Thyroid gland (tissue), 4 donors: ENCODE results near the gene RAD51C. TPM values are rescaled to one million over a fixed set of nuclear protein-coding genes. Genes with fewer than 3 reads are reported as not detected.
"Not testable (repeated sequence)": the region's sequence is repeated elsewhere in the genome, so short reads cannot be mapped to it uniquely, and the experiment has no call there.

Source experiments
- DNase-seq, 2 donors: peaks; one replicate each; pipeline ENCODE4 v3.0.0-alpha.2; 2019
- H3K27ac ChIP-seq, 3 donors: fragments of 200-600 bp; sonication (generic); 1 replicate in 2 of 3; 2 replicates in 1 of 3; pipeline ENCODE4 v1.5.1; 2016 to 2019; ENCODE audit warnings: mild to moderate bottlenecking in 1 of 3, moderate library complexity in 1 of 3
- H3K27me3 ChIP-seq: fragments of 200-600 bp; sonication (generic); one replicate; pipeline ENCODE4 v1.5.1; 2019
- H3K36me3 ChIP-seq, 2 donors: fragments of 200-600 bp; sonication (generic); one replicate each; pipeline ENCODE4 v1.5.1; 2016 to 2019
- H3K4me1 ChIP-seq, 2 donors: fragments of 200-600 bp; sonication (generic); one replicate each; pipeline ENCODE4 v1.5.1; 2017 to 2019
- H3K4me3 ChIP-seq, 3 donors: fragments of 200-600 bp; sonication (generic); replicated peaks in 1 of 3; 1 replicate in 2 of 3; 2 replicates in 1 of 3; pipeline ENCODE4 v1.5.1; 2016; ENCODE audit warnings: mild to moderate bottlenecking in 1 of 3
- H3K9me3 ChIP-seq: fragments of 200-600 bp; sonication (generic); one replicate; pipeline ENCODE4 v1.5.1; 2017
- POLR2A ChIP-seq, 2 donors: fragments of 450-650 bp; IDR thresholded peaks; one replicate each; pipeline ENCODE4 v1.6.1; 2017; ENCODE audit warnings: antibody characterized with exemption in 2 of 2, mild to moderate bottlenecking in 2 of 2, moderate library complexity in 1 of 2
- WGBS, 2 donors: methylation state at CpG; one replicate each; pipeline ENCODE4 v1.1.5; 2017; 5-methylcytosine and 5-hydroxymethylcytosine counted together
- intact Hi-C: fragments of 100-400 bp; cut with DNase I; formaldehyde crosslinking; loops from one replicate; pipeline ENCODE4 v1.15.1; 2023
- total RNA-seq, 4 donors: library from RNA; depleted of rRNA; stranded (reverse); fragments of >200 nt; gene quantifications; one replicate each; pipeline ENCODE4 v1.2.3, GENCODE V29; 2016
- TF ChIP-seq, protein P1 (sequence below), 6 experiments: fragments of 200-600 bp in 3 of 6; fragments of 450-650 bp in 3 of 6; sonication (generic) in 3 of 6; IDR thresholded peaks; one replicate each; pipeline ENCODE4 v1.5.1; 2016 to 2019; ENCODE audit warnings: antibody characterized with exemption in 6 of 6, mild to moderate bottlenecking in 2 of 6, inconsistent platforms in 1 of 6, moderate library complexity in 1 of 6

Gene RAD51C
- total RNA-seq, 4 donors from 2014 or later: 8.8 to 20.4 (median 12.4) TPM

GRCh38 chr17:58759522-58759921 is 67.1 kb downstream of the RAD51C start:
- Histone ChIP-seq H3K4me1 (peaks cover 4 to 15% of the 10 kb centered on the region in 2 donors), H3K27me3 (peaks cover 15% of the 10 kb centered on the region), H3K9me3 (no peaks in the 10 kb centered on the region), H3K4me3 (no peak overlapping the region), H3K36me3 (no peaks in the 10 kb centered on the region), H3K27ac (no peak overlapping the region)
- intact Hi-C loops: no loop called here
- TF ChIP-seq POLR2A (IDR thresholded peaks at IDR 0.05): no peak
- TF ChIP-seq, protein P1, sequence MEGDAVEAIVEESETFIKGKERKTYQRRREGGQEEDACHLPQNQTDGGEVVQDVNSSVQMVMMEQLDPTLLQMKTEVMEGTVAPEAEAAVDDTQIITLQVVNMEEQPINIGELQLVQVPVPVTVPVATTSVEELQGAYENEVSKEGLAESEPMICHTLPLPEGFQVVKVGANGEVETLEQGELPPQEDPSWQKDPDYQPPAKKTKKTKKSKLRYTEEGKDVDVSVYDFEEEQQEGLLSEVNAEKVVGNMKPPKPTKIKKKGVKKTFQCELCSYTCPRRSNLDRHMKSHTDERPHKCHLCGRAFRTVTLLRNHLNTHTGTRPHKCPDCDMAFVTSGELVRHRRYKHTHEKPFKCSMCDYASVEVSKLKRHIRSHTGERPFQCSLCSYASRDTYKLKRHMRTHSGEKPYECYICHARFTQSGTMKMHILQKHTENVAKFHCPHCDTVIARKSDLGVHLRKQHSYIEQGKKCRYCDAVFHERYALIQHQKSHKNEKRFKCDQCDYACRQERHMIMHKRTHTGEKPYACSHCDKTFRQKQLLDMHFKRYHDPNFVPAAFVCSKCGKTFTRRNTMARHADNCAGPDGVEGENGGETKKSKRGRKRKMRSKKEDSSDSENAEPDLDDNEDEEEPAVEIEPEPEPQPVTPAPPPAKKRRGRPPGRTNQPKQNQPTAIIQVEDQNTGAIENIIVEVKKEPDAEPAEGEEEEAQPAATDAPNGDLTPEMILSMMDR (IDR thresholded peaks at IDR 0.05): no peak
- no peak for DNase-seq
- WGBS, 2 donors: 74 to 77% methylated on average over 2 of the region's 2 CpGs

- TF ChIP-seq, protein P1 (IDR thresholded peaks at IDR 0.05): no peak
- no peak for TF ChIP-seq POLR2A (IDR thresholded peaks at IDR 0.05)
- H3K4me1 ChIP-seq: peaks cover 4 to 15% of the 10 kb centered on the region in 2 donors
- H3K4me3 ChIP-seq: no peak overlapping the region
- peaks cover 15% of the 10 kb centered on the region for H3K27me3 ChIP-seq
- intact Hi-C loops: no loop called here
- H3K36me3 ChIP-seq: no peaks in the 10 kb centered on the region
- no peak overlapping the region for H3K27ac ChIP-seq
- H3K9me3 ChIP-seq: no peaks in the 10 kb centered on the region
- 76 to 77% methylated on average over 2 of the region's 2 CpGs for WGBS, 2 donors
- DNase-seq: no peak
Observed at GRCh38 chr17:58760248-58760647, 67.8 kb downstream of the RAD51C start.

DNA sequence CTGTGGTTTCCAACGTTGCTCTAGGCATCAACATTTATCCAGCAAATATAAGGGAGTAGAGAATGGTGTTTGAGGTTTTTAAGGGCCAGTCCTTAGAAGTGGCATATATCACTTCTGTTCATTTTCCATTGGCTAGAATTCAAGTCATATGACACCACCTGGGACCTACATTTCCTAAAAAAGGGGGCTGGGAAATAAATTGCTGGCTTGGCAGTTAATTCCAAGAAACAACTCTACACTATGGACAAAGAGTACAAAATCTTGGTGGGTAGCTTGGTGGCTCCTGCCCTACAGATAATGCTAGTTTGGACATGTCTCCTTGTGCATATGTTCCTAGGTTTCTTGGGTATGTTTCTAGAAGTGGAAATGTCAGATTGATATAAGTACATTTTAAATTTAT is 70.9 kb downstream of the RAD51C start:
- intact Hi-C loops: no loop called here
- Histone ChIP-seq H3K9me3 (no peaks in the 10 kb centered on the region), H3K27me3 (no peaks in the 10 kb centered on the region), H3K4me1 (no peaks in the 10 kb centered on the region), H3K36me3 (no peaks in the 10 kb centered on the region), H3K4me3 (no peak overlapping the region), H3K27ac (no peak overlapping the region)
- WGBS, 2 donors: 56 to 66% methylated on average over 1 of the region's 1 CpG
- DNase-seq: no peak
- no peak for TF ChIP-seq POLR2A (IDR thresholded peaks at IDR 0.05)
- TF ChIP-seq, protein P1 (IDR thresholded peaks at IDR 0.05): no peak

DNA sequence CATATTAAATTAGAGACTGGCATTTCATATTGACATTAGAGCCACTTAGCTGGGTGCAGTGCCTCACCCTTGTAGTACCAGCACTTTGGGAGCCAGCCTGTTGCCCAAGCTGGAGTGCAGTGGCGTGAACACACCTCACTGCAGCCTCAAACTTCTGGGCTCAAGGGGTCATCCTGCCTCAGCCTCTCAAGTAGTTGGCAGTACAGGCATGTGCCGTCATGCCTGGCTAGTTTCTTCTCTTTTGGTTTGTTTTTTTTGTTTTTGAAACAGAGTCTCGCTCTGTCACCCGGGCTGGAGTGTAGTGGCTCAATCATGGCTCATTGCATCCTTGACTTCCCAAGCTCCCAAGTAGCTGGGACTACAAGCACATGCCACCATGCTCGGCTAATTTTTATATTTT is 72.0 kb downstream of the RAD51C start:
- peak; percentile 92 to 94 for DNase-seq
- Histone ChIP-seq H3K36me3 (no peaks in the 10 kb centered on the region), H3K27ac (no peak overlapping the region), H3K27me3 (no peaks in the 10 kb centered on the region), H3K4me1 (no peaks in the 10 kb centered on the region), H3K9me3 (no peaks in the 10 kb centered on the region), H3K4me3 (no peak overlapping the region)
- intact Hi-C loops: no loop called here
- TF ChIP-seq, protein P1 (IDR thresholded peaks at IDR 0.05): peak in 1 of 6 experiments; percentile 3
- no peak for TF ChIP-seq POLR2A (IDR thresholded peaks at IDR 0.05)
- 32 to 39% methylated on average over 5 of the region's 5 CpGs for WGBS, 2 donors

GRCh38 chr17:58778482-58778881 is 86.1 kb downstream of the RAD51C start:
- intact Hi-C loops: not testable (repeated sequence)
- 75 to 76% methylated on average over 5 of the region's 5 CpGs for WGBS, 2 donors

DNA sequence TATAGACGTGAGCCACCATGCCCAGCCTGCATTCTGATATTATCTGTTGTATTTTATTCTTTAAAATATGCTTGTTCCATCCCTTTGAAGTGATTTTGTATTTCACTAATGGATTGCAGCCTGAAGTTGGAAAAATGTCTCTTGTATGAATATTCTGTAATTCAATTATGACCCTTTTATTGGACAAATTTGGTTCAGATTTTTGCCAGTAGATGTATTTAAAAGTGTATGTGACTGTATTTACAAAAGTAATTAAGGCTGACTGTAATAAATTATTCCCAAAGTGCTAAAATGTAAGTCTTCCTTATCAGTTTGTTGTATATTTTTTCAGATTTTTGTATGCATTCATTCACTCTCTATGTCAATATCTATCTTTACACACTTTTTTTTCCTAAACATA is 87.0 kb downstream of the RAD51C start:
- DNase-seq: no peak
- Histone ChIP-seq H3K4me3 (no peak overlapping the region), H3K27ac (no peak overlapping the region), H3K4me1 (no peaks in the 10 kb centered on the region), H3K9me3 (no peaks in the 10 kb centered on the region), H3K36me3 (no peaks in the 10 kb centered on the region), H3K27me3 (no peaks in the 10 kb centered on the region)
- TF ChIP-seq POLR2A (IDR thresholded peaks at IDR 0.05): no peak
- TF ChIP-seq, protein P1 (IDR thresholded peaks at IDR 0.05): no peak
- 66 to 73% methylated on average over 1 of the region's 1 CpG for WGBS, 2 donors
- intact Hi-C loops: no loop called here

More at GRCh38 chr17:58778482-58778881, 86.1 kb downstream of the RAD51C start:
- not testable (repeated sequence) for H3K4me1 ChIP-seq, H3K27ac ChIP-seq, H3K27me3 ChIP-seq, H3K9me3 ChIP-seq, H3K36me3 ChIP-seq, DNase-seq, H3K4me3 ChIP-seq
